SU-DHL-6 (cell line): ENCODE data around the gene KRABD2.

Experiments used
- CTCF ChIP-seq: fragments of 200-600 bp; sonication (generic); IDR thresholded peaks from one replicate; pipeline ENCODE4 v1.5.1; 2017; ENCODE audit warnings: antibody characterized with exemption, mild to moderate bottlenecking, low read length, moderate library complexity; ENCODE audit not compliant: insufficient read depth, poor library complexity, severe bottlenecking
- EZH2phosphoT487 ChIP-seq: fragments of 200-600 bp; sonication (generic), shearing (Covaris generic); conservative IDR thresholded peaks from 2 replicates; pipeline ENCODE4 v1.6.1; 2018; ENCODE audit warnings: mild to moderate bottlenecking, antibody characterized with exemption, low read length, moderate library complexity, mixed read lengths

- TF ChIP-seq CTCF (no peak), EZH2phosphoT487 (no peak)
These were observed 26.5 kb upstream of the KRABD2 start for GRCh38 chr17:8402921-8403536.
